ENCODE data around the gene RAB33A. TPM values are rescaled to one million over a fixed set of nuclear protein-coding genes. Genes with fewer than 3 reads are reported as not detected.

The RAB33A gene
- total and polyA plus RNA-seq, 2 donors (not counting 1 experiment from before 2014, with no cell fraction given) = 2.4 to 5.4 TPM

- TF ChIP-seq CTCF (IDR thresholded peaks at IDR 0.05) = no peak
- TF ChIP-seq EZH2 (IDR thresholded peaks at IDR 0.05; ENCODE audit: borderline replicate concordance, insufficient read depth, low read depth, low read length, poor library complexity, severe bottlenecking) = no peak
- no peaks in the 10 kb centered on the region for H4K20me1 ChIP-seq (ENCODE audit: control insufficient read depth, insufficient read depth, low read length, poor library complexity, severe bottlenecking)
- intact Hi-C loops (cut with micrococcal nuclease) = no loop called here
- H3K4me1 Mint-ChIP-seq = peaks cover 6% of the 10 kb centered on the region
- H3K4me3 Mint-ChIP-seq = no peak overlapping the region
- peaks cover 6% of the 10 kb centered on the region for H3K79me2 ChIP-seq (ENCODE audit: control insufficient read depth, insufficient read depth, low read length)
- H3K4me3 ChIP-seq (ENCODE audit: control extremely low read depth in 1 of 5, extremely low read depth in 1 of 5, insufficient read depth in 1 of 5, low read depth in 2 of 5, low read length in 4 of 5) = no peak overlapping the region
- H3K9ac ChIP-seq (ENCODE audit: low read length) = no peak overlapping the region
- H3K4me1 ChIP-seq (ENCODE audit: control insufficient read depth in 2 of 2, insufficient read depth in 2 of 2, low read length in 2 of 2) = no peaks in the 10 kb centered on the region
- H3K4me2 ChIP-seq (replicated peaks; ENCODE audit: low read depth, low read length, poor library complexity, severe bottlenecking) = no peak overlapping the region
- peaks cover 0 to 6% of the 10 kb centered on the region in 2 experiments for H3K36me3 ChIP-seq (replicated peaks in 1 of 2; ENCODE audit: control extremely low read depth in 1 of 2, control insufficient read depth in 1 of 2, extremely low read depth in 1 of 2, insufficient read depth in 2 of 2, low read length in 1 of 2)
- no peak overlapping the region for H2AFZ ChIP-seq (ENCODE audit: insufficient read depth, low read depth, low read length, poor library complexity, severe bottlenecking)
- CTCF ChIA-PET = no interaction called here
- H3K27ac Mint-ChIP-seq = no peak overlapping the region
- no peaks in the 10 kb centered on the region for H3K27me3 Mint-ChIP-seq
- H3K9me3 Mint-ChIP-seq (ENCODE audit: insufficient read depth) = no peaks in the 10 kb centered on the region
- no peaks in the 10 kb centered on the region for H3K9me3 ChIP-seq (ENCODE audit: control extremely low read depth in 1 of 3, control insufficient read depth in 2 of 3, insufficient read depth in 1 of 3, low read length in 2 of 3)
- no peaks in the 10 kb centered on the region for H3K27me3 ChIP-seq (replicated peaks in 1 of 4; ENCODE audit: control extremely low read depth in 1 of 4, control insufficient read depth in 3 of 4, insufficient read depth in 4 of 4, low read length in 3 of 4)
- ATAC-seq (ENCODE audit: low read depth) (no peak), DNase-seq (no peak)
- POLR2A ChIA-PET = no interaction called here
- H3K27ac ChIP-seq (ENCODE audit: low read length in 2 of 2) = no peak overlapping the region
- 100% methylated on average over 1 of the region's 2 CpGs for WGBS (ENCODE audit: insufficient coverage)
Measured at GRCh38 chrX:130158311-130158710, 13.5 kb upstream of the RAB33A start.

- peaks cover 0 to 6% of the 10 kb centered on the region in 2 experiments for H3K36me3 ChIP-seq (replicated peaks in 1 of 2; ENCODE audit: control extremely low read depth in 1 of 2, control insufficient read depth in 1 of 2, extremely low read depth in 1 of 2, insufficient read depth in 2 of 2, low read length in 1 of 2)
- Mint-ChIP-seq H3K27me3 (no peaks in the 10 kb centered on the region), H3K9me3 (ENCODE audit: insufficient read depth) (no peaks in the 10 kb centered on the region), H3K4me1 (peaks cover 14% of the 10 kb centered on the region), H3K4me3 (no peak overlapping the region), H3K27ac (no peak overlapping the region)
- H4K20me1 ChIP-seq (ENCODE audit: control insufficient read depth, insufficient read depth, low read length, poor library complexity, severe bottlenecking) = no peaks in the 10 kb centered on the region
- H3K27ac ChIP-seq (ENCODE audit: low read length in 2 of 2) = no peak overlapping the region
- peaks cover 5 to 6% of the 10 kb centered on the region in 2 donors for H3K4me1 ChIP-seq (ENCODE audit: control insufficient read depth in 2 of 2, insufficient read depth in 2 of 2, low read length in 2 of 2)
- DNase-seq (no peak), ATAC-seq (ENCODE audit: low read depth) (no peak)
- H3K9me3 ChIP-seq (ENCODE audit: control extremely low read depth in 1 of 3, control insufficient read depth in 2 of 3, insufficient read depth in 1 of 3, low read length in 2 of 3) = no peaks in the 10 kb centered on the region
- H3K79me2 ChIP-seq (ENCODE audit: control insufficient read depth, insufficient read depth, low read length) = peaks cover 8% of the 10 kb centered on the region
- no peak overlapping the region for H3K4me2 ChIP-seq (replicated peaks; ENCODE audit: low read depth, low read length, poor library complexity, severe bottlenecking)
- no peak overlapping the region for H2AFZ ChIP-seq (ENCODE audit: insufficient read depth, low read depth, low read length, poor library complexity, severe bottlenecking)
- ChIA-PET POLR2A (no interaction called here), CTCF (interaction anchor here (0.7 kb wide), 1 partner anchor 64 kb away, joined by 3 read pairs; no protein-coding TSS in a partner anchor)
- no peak overlapping the region for H3K4me3 ChIP-seq (ENCODE audit: control extremely low read depth in 1 of 5, extremely low read depth in 1 of 5, insufficient read depth in 1 of 5, low read depth in 2 of 5, low read length in 4 of 5)
- no peak overlapping the region for H3K9ac ChIP-seq (ENCODE audit: low read length)
- no peaks in the 10 kb centered on the region for H3K27me3 ChIP-seq (replicated peaks in 1 of 4; ENCODE audit: control extremely low read depth in 1 of 4, control insufficient read depth in 3 of 4, insufficient read depth in 4 of 4, low read length in 3 of 4)
- intact Hi-C loops (cut with micrococcal nuclease) = no loop called here
- no peak for TF ChIP-seq EZH2 (IDR thresholded peaks at IDR 0.05; ENCODE audit: borderline replicate concordance, insufficient read depth, low read depth, low read length, poor library complexity, severe bottlenecking)
- TF ChIP-seq CTCF (IDR thresholded peaks at IDR 0.05) = no peak
- 100% methylated on average over 1 of the region's 4 CpGs for WGBS (ENCODE audit: insufficient coverage)
Measured at GRCh38 chrX:130159776-130160175, 12.0 kb upstream of the RAB33A start.
